ENCODE data around the gene OCRL.
"Not testable (repeated sequence)": the region's sequence is repeated elsewhere in the genome, so short reads cannot be mapped to it uniquely, and the experiment has no call there.

OCRL gene

GRCh38 chrX:129540722-129541184, 694 bp downstream of the OCRL start:
- DNase-seq, result no peak

DNA sequence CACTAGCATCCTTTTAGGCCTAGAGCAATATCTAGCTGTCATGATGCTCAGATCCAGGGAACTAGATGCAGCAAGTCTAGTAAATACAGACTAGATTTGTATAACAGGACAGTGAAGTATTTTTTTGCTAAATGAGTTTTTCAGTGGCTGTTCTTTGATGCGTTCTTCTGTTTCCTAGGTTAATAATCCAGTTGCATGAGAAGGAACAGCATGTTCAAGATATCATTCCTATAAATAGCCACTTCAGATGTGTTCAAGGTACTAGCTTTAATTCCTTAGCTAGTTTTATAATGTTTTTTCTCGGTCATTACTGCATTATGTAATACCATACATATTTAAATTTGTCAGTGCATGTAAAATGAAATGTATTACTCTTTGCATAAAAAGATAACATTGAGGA, 4.7 kb downstream of the OCRL start:
- no peak for DNase-seq

DNA sequence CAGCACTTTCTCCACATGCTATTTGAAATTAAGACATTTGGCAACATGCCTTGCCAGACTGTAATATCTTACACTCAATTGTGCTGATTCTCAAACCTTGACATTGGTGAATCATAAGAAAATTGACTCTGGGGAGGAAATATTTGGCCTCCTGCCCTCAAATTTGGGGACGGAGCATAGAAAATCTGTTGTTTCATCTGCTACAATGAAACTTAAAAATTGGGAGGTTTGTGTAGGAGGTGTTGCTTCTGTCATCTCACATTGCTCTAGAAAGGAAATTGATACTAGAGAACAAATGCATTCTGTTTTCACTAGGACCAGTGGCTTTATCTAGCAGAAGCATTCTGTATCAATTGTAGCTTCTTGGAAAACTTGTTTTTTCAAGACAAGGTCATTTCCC, 5.3 kb downstream of the OCRL start:
- no peak for DNase-seq

GRCh38 chrX:129549124-129549523, 9.1 kb downstream of the OCRL start:
- DNase-seq, result no peak

GRCh38 chrX:129553619-129554288, 13.7 kb downstream of the OCRL start:
- DNase-seq, result no peak

DNA sequence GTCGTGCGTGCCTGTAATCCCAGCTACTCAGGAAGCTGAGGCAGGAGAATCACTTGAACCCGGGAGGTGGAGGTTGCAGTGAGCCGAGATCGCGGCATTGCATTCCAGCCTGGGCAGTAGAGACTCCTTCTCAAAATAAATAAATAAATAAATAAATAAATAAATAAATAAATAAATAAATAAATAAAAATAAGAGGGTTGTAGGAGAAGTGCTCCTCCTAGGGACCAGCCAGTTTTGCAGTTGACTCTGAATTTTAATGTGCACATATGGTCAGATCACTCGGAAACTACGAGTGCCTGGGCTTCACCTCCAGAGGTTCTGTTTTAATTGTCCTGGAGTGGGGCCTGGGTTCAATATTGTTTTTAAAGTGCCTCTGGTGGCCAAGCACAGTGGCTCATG, 14.8 kb downstream of the OCRL start:
- not testable (repeated sequence) for DNase-seq

- no peak for DNase-seq
Observed at GRCh38 chrX:129556806-129557315, 16.8 kb downstream of the OCRL start.

- no peak for DNase-seq
Observed at GRCh38 chrX:129557844-129558480, 17.9 kb downstream of the OCRL start.

DNA sequence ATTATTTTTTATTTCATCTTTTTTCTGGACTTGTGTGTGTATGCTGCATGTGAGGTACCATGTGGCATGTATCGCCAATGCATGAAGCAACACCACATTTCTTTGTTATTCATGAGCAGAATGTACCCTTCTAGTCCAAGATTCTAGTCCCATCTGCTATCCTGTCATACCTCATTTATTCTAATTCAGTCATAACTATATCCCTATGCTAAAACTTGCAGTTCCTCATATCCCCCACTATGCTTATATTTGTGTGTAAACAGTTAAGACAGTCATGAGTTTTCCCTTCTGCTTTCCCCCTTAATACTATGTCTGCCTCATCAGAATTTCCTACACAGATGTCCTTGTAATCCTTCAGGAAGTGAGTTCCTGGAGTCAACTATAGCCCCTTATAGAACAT, 19.7 kb downstream of the OCRL start:
- no peak for DNase-seq

- DNase-seq, result no peak
Observed at GRCh38 chrX:129561453-129561852, 21.4 kb downstream of the OCRL start.

DNA sequence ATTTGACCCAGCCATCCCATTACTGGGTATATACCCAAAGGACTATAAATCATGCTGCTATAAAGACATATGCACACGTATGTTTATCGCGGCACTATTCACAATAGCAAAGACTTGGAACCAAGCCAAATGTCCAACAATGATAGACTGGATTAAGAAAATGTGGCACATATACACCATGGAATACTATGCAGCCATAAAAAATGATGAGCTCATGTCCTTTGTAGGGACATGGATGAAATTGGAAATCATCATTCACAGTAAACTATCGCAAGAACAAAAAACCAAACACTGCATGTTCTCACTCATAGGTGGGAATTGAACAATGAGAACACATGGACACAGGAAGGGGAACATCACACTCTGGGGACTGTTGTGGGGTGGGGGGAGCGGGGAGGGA, 24.3 kb downstream of the OCRL start:
- not testable (repeated sequence) for DNase-seq

- no peak for DNase-seq
Observed at GRCh38 chrX:129565046-129565650, 25.1 kb downstream of the OCRL start.

- no peak for DNase-seq
Observed at GRCh38 chrX:129566073-129566472, 26.0 kb downstream of the OCRL start.

DNA sequence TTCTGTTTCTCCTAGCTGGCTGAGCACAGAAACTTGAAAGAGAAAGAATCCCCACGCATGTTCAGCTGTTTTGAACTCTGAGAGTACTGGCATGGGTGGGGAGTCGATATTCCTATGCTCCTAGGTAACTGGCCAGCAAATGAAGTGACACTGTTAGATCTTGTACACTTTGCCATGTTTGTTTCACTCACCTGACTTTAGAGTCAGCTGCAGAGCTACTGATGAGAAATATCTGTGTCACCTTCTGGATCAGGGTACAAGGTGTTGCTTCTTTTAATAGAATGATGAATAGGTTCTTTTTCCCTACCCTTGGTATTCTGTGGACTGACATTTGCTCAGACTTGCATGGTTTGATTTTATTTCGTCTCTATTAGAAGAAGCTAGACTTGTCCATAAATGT, 28.3 kb downstream of the OCRL start:
- no peak for DNase-seq

DNA sequence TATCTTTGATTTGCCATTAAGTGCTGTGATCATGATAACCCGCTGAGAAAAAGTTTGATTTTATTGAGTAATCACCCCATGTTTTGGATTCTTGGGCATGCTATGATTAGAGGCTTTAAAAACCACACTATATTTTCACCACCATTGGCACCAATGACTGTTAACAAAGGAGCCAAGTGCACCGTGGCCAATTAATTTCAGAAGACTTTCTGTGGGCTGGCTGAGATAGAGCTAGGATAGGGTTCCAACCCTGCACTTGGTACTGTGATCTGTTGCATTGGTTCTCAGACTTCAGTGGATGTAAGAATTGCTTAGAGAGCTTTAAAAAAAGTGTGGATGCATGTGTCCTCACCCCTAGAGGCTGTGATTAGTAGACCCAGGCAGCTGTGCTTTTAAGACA, 32.4 kb downstream of the OCRL start:
- no peak for DNase-seq

GRCh38 chrX:129573652-129574051, 33.6 kb downstream of the OCRL start:
- DNase-seq, result not testable (repeated sequence)

GRCh38 chrX:129574214-129574613, 34.2 kb downstream of the OCRL start:
- no peak for DNase-seq

GRCh38 chrX:129576539-129576938, 36.5 kb downstream of the OCRL start:
- DNase-seq, result no peak

GRCh38 chrX:129577473-129577872, 37.4 kb downstream of the OCRL start:
- DNase-seq, result no peak

GRCh38 chrX:129577877-129578276, 37.8 kb downstream of the OCRL start:
- no peak for DNase-seq

DNA sequence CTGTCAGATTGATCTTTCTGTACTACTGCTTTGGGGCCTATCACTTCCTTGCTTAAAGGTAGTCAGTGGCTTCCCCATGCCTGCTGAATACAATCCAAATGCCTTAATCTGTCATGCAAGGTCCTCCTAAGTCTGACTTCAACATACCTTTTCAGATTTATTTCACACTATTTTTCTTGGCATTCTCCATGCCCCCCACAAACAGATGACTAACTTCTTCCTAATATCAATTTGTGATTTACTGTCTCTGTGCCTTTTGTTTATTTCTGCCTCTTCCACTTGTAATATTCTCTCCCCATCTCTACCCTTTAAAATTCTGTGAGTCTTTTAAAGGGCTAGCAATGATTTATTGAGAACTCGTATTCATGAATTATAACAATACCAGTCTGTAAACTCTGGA, 41.8 kb downstream of the OCRL start:
- no peak for DNase-seq

- no peak for DNase-seq
Observed at GRCh38 chrX:129585167-129585566, 45.1 kb downstream of the OCRL start.

DNA sequence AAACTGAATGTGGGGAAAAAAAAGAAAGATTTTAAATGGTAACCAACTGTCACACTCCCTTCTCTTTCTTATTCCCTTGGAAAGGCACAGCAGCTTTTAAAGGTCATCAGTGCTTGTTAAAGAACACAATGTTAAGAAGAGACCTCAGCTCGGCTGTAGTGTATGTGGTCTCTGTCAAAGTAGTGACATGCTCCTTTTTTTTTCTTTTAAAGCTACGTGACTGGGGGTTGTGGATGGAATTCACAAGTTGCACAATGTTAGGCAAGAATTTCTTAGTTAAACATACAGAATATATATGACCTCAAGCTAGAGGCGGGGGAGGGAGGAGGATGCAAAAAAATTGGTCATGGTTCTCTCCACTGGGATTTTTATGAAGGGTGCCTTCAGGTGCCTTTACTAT, 45.6 kb downstream of the OCRL start:
- DNase-seq, result no peak

DNA sequence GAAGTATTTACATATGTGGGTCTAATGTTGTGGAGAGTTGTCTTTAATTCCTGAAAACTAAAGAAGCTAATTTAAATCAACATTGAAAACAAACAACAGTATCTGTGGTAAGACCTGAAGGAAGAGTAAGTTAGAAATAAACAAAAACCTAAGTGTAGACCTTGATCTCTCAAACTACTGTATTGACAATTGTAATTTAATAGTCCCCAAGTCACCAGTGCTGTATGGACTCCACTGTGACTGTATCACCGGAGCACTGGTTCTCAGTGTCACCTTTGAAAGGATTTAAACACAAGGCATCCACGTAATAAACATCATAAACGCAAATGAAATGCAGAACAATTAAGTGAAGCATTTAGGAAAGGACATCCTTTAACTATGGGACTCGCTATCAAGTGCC, 46.4 kb downstream of the OCRL start:
- no peak for DNase-seq
